B cell (primary cell): Measurements from ENCODE around the gene RPL39L.

Experiments
- CTCF ChIP-seq: fragments of 200-600 bp; IDR thresholded peaks from one replicate; pipeline ENCODE4 v1.8.0; 2022; ENCODE audit warnings: antibody characterized with exemption, mild to moderate bottlenecking
- EZH2 ChIP-seq: IDR thresholded peaks from 2 replicates; pipeline ENCODE4 v1.6.1; 2012; ENCODE audit warnings: borderline replicate concordance, low read depth, mild to moderate bottlenecking, moderate library complexity, low read length; ENCODE audit not compliant: insufficient read depth, poor library complexity, severe bottlenecking

DNA sequence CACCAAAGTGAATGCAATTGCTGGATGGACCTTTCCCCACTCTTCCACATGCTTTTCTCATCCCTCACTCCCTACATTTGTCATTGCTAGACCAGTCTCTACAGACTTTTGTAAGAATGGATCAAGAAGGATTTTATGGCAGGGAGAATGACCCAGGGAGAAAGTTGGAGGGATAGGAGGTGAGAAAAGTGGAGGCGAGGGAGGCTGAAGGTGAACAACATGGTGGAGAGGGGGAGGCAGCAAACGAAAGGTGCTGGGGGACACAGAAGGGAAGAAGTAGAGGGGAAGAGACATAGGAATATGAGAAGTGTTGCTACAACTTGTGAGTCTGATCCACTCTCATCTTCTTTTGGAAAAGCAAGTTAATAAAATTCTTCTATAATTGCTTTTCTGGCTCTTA lies 33.6 kb upstream of the RPL39L start:
- TF ChIP-seq CTCF (no peak), EZH2 (no peak)
